ENCODE measurements around the gene PIAS3.

DNA sequence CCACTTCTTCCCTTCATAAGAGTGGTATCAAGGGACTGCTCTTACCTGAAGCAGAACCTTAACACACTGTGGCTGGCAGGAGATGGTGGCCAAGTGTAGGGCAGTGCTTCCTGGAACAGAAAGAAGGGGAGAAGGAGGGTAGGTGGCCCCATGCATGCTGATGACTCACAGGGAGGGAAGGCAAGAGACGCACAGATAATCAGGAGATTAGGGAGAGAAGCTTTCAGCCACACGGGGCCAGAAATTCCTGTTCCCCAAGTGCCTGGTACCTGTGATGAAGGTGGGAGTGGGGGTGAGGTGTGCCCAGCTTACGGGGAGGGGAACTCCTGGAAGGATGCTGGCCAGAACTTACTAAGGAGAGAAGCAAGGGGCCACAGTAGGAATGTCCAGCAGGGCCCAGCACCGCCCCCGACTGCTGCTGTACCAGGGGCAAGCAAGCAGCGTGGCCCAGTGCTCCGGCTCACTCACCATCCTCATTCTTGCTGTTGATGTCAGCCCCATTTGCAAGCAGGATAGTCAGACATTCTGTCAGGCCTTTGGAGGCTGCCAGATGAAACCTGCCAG is 19.1 kb upstream of the PIAS3 start:
- TF ChIP-seq POLR2AphosphoS5 (IDR thresholded peaks at IDR 0.05; ENCODE audit: low read depth), result no peak
- TF ChIP-seq, protein P1, sequence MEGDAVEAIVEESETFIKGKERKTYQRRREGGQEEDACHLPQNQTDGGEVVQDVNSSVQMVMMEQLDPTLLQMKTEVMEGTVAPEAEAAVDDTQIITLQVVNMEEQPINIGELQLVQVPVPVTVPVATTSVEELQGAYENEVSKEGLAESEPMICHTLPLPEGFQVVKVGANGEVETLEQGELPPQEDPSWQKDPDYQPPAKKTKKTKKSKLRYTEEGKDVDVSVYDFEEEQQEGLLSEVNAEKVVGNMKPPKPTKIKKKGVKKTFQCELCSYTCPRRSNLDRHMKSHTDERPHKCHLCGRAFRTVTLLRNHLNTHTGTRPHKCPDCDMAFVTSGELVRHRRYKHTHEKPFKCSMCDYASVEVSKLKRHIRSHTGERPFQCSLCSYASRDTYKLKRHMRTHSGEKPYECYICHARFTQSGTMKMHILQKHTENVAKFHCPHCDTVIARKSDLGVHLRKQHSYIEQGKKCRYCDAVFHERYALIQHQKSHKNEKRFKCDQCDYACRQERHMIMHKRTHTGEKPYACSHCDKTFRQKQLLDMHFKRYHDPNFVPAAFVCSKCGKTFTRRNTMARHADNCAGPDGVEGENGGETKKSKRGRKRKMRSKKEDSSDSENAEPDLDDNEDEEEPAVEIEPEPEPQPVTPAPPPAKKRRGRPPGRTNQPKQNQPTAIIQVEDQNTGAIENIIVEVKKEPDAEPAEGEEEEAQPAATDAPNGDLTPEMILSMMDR (IDR thresholded peaks at IDR 0.05; ENCODE audit: insufficient read depth, low read length), result no peak
- TF ChIP-seq, protein P2, sequence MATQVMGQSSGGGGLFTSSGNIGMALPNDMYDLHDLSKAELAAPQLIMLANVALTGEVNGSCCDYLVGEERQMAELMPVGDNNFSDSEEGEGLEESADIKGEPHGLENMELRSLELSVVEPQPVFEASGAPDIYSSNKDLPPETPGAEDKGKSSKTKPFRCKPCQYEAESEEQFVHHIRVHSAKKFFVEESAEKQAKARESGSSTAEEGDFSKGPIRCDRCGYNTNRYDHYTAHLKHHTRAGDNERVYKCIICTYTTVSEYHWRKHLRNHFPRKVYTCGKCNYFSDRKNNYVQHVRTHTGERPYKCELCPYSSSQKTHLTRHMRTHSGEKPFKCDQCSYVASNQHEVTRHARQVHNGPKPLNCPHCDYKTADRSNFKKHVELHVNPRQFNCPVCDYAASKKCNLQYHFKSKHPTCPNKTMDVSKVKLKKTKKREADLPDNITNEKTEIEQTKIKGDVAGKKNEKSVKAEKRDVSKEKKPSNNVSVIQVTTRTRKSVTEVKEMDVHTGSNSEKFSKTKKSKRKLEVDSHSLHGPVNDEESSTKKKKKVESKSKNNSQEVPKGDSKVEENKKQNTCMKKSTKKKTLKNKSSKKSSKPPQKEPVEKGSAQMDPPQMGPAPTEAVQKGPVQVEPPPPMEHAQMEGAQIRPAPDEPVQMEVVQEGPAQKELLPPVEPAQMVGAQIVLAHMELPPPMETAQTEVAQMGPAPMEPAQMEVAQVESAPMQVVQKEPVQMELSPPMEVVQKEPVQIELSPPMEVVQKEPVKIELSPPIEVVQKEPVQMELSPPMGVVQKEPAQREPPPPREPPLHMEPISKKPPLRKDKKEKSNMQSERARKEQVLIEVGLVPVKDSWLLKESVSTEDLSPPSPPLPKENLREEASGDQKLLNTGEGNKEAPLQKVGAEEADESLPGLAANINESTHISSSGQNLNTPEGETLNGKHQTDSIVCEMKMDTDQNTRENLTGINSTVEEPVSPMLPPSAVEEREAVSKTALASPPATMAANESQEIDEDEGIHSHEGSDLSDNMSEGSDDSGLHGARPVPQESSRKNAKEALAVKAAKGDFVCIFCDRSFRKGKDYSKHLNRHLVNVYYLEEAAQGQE (IDR thresholded peaks at IDR 0.05; ENCODE audit: insufficient replicate concordance, low read depth), result no peak
- no peak for TF ChIP-seq GABPA (IDR thresholded peaks at IDR 0.05; ENCODE audit: low read depth)

Measured in HL-60 (cell line).